Naive thymus-derived CD8-positive, alpha-beta T cell (primary cell): ENCODE results near the gene DHX35. TPM values are rescaled to one million over a fixed set of nuclear protein-coding genes. Genes with fewer than 3 reads are reported as not detected.
"Not testable (repeated sequence)": the region's sequence is repeated elsewhere in the genome, so short reads cannot be mapped to it uniquely, and the experiment has no call there.

ENCODE experiments used
- ATAC-seq, 2 donors: fragments of 150-1000 bp; cut with Tn5 transposase in 1 of 2; sonication (Bioruptor Pico), chemical (Tn5 transposase) in 1 of 2; 1 replicate in 1 of 2; 2 replicates in 1 of 2; pipeline ENCODE4 v1.10.0; 2021; ENCODE audit warnings: mild to moderate bottlenecking in 2 of 2, moderate library complexity in 2 of 2
- POLR2A ChIA-PET: fragments of 350-600 bp; sonication (Branson Sonifier 250); formaldehyde crosslinking; loops from one replicate; lab custom pipeline; 2021; ENCODE audit warnings: antibody characterized with exemption; lab: Charles Lee
- DNase-seq, 10 donors: peaks; one replicate each; pipeline versions ENCODE4 v3.0.0 to v3.0.0-alpha.2; 2020 to 2022
- H3K27ac Mint-ChIP-seq, 10 donors: one replicate each; pipeline ENCODE4 v1.8.0; 2020 to 2022; ENCODE audit warnings: mild to moderate bottlenecking in 10 of 10, mixed read lengths in 10 of 10, moderate library complexity in 4 of 10, inconsistent platforms in 1 of 10
- H3K27me3 Mint-ChIP-seq, 5 donors: one replicate each; pipeline ENCODE4 v1.8.0; 2021 to 2022; ENCODE audit warnings: mixed read lengths in 5 of 5
- H3K36me3 Mint-ChIP-seq, 3 donors: one replicate each; pipeline ENCODE4 v1.8.0; 2020 to 2022; ENCODE audit warnings: mixed read lengths in 3 of 3, mild to moderate bottlenecking in 2 of 3, inconsistent platforms in 1 of 3
- H3K4me1 Mint-ChIP-seq, 4 donors: one replicate each; pipeline ENCODE4 v1.8.0; 2021 to 2022; ENCODE audit warnings: mixed read lengths in 4 of 4
- H3K4me3 Mint-ChIP-seq, 10 donors: one replicate each; pipeline ENCODE4 v1.8.0; 2020 to 2022; ENCODE audit warnings: mild to moderate bottlenecking in 10 of 10, mixed read lengths in 10 of 10, moderate library complexity in 6 of 10, inconsistent platforms in 1 of 10
- H3K9me3 Mint-ChIP-seq, 9 donors: one replicate each; pipeline ENCODE4 v1.8.0; 2020 to 2022; ENCODE audit warnings: mixed read lengths in 9 of 9, mild to moderate bottlenecking in 3 of 9, inconsistent platforms in 1 of 9, moderate library complexity in 1 of 9
- polyA plus RNA-seq, 3 donors: library from polyadenylated mRNA; unstranded; fragments of 300-500 nt; fragmentation: Illumina TruSeq; gene quantifications; one replicate each; pipeline ENCODE4 v1.2.3, GENCODE V29; 2021
- total RNA-seq, 8 experiments: library from RNA in 2 of 8; stranded (reverse) in 2 of 8; gene quantifications; one replicate each; pipeline ENCODE4 v1.2.3 and lab custom pipeline; 2021 to 2026

The DHX35 gene
- total and polyA plus RNA-seq, 5 experiments from 2014 or later = 5.4 to 12.5 (median 7.5) TPM

GRCh38 chr20:38946836-38947235 lies 15.3 kb upstream of the DHX35 start:
- Mint-ChIP-seq H3K27ac (no peak overlapping the region), H3K36me3 (peaks cover 0 to 10% (median 1%) of the 10 kb centered on the region in 3 donors), H3K4me3 (no peak overlapping the region), H3K27me3 (no peaks in the 10 kb centered on the region), H3K9me3 (no peaks in the 10 kb centered on the region), H3K4me1 (no peaks in the 10 kb centered on the region)
- POLR2A ChIA-PET = no interaction called here
- DNase-seq (no peak), ATAC-seq (no peak)

DNA sequence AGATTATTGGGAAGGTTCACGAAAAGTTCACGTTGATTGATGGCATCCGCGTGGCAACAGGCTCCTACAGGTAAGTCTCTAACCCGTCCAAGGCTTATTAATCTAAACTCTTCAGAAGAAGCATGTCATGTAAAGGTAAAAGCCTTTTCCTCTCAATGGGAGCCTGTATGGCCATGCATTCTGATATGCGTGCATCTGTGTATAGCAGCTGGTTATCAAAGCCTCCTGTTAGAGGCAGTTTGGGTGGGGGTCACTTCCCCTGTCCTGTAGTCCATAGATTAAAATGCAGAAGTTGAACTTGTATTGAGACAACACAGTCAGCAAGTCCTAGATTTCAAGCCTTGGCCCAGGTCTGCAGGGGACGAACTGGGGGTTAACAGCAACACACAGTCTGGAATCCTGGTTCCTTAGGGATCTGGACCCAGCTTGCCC lies 14.2 kb upstream of the DHX35 start:
- peaks cover 0 to 7% (median 1%) of the 10 kb centered on the region in 3 donors for H3K36me3 Mint-ChIP-seq
- H3K27me3 Mint-ChIP-seq = no peaks in the 10 kb centered on the region
- H3K9me3 Mint-ChIP-seq = no peaks in the 10 kb centered on the region
- H3K27ac Mint-ChIP-seq = no peak overlapping the region
- no peak for DNase-seq
- H3K4me1 Mint-ChIP-seq = no peaks in the 10 kb centered on the region
- POLR2A ChIA-PET = no interaction called here
- ATAC-seq = no peak
- no peak overlapping the region for H3K4me3 Mint-ChIP-seq

GRCh38 chr20:38950254-38950653 lies 11.9 kb upstream of the DHX35 start:
- ATAC-seq (no peak), DNase-seq (no peak)
- no peaks in the 10 kb centered on the region for H3K4me1 Mint-ChIP-seq
- no peaks in the 10 kb centered on the region for H3K9me3 Mint-ChIP-seq
- POLR2A ChIA-PET = no interaction called here
- H3K36me3 Mint-ChIP-seq = peaks cover 0 to 4% (median 1%) of the 10 kb centered on the region in 3 donors
- no peak overlapping the region for H3K4me3 Mint-ChIP-seq
- H3K27me3 Mint-ChIP-seq = no peaks in the 10 kb centered on the region
- no peak overlapping the region for H3K27ac Mint-ChIP-seq

DNA sequence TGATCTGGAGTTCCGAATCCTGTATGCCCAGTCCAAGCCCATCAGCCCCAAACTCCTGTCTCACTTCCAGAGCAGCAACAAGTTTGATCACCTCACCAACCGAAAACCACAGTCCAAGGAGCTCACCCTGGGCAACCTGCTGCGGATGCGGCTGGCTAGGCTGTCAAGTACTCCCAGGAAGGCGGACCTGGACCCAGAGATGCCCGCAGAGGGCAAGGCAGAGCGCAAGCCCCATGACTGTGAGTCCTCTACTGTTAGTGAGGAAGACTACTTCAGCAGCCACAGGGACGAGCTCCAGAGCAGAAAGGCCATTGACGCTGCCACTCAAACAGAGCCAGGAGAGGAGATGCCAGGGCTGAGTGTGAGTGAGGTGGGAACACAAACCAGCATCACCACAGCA lies 10.5 kb upstream of the DHX35 start:
- POLR2A ChIA-PET = no interaction called here

GRCh38 chr20:38952153-38952552 lies 10.0 kb upstream of the DHX35 start:
- peak overlapping the region in 1 of 10 donors; percentile 72 for H3K27ac Mint-ChIP-seq
- no peaks in the 10 kb centered on the region for H3K9me3 Mint-ChIP-seq

More for the DNA sequence above, 10.5 kb upstream of the DHX35 start:
- Mint-ChIP-seq H3K36me3 (peaks cover 0 to 4% (median 1%) of the 10 kb centered on the region in 3 donors), H3K4me3 (no peak overlapping the region), H3K27ac (no peak overlapping the region), H3K27me3 (no peaks in the 10 kb centered on the region), H3K9me3 (no peaks in the 10 kb centered on the region), H3K4me1 (no peaks in the 10 kb centered on the region)
- ATAC-seq (no peak), DNase-seq (no peak)

DNA sequence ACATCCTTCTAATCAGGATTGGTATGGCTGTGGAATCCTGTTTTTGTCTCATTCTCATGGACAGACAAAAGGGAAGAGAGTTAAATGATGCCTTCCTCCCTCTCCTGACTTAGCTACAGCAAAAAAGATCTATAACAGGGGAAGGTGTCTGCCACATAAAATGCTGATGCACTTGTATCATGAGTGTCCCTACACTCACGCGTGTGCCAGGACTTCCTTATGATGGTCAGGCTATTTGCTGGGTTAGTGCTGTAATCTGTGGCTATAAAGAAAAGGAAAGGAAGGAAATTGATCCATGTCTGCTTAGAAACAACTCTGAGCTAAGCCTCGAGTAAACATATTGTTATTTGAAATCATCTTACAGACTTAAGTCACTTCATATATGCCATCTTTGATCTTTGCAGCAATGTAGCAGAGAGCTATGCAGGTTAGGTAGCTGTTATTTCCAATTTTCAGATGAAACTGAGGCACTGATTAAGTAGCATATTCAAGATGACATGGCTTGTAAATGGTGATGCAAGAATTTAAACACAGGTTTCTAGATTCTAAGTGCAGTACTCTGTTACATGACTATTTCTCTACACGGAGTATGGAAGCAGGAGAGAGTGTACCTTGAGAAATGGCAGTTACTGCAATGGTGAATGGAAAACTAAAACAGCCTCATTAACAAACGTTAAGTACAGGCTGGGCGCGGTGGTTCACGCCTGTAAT lies 8.4 kb upstream of the DHX35 start:
- no peaks in the 10 kb centered on the region for H3K4me1 Mint-ChIP-seq
- POLR2A ChIA-PET = no interaction called here
- no peak for DNase-seq
- no peaks in the 10 kb centered on the region for H3K27me3 Mint-ChIP-seq
- H3K4me3 Mint-ChIP-seq = no peak overlapping the region
- peak overlapping the region in 1 of 10 donors; percentile 2 for H3K27ac Mint-ChIP-seq
- H3K9me3 Mint-ChIP-seq = no peaks in the 10 kb centered on the region
- no peak for ATAC-seq
- peaks cover 0 to 4% (median 1%) of the 10 kb centered on the region in 3 donors for H3K36me3 Mint-ChIP-seq

More at GRCh38 chr20:38952153-38952552, 10.0 kb upstream of the DHX35 start:
- ATAC-seq = no peak
- DNase-seq = no peak
- peaks cover 0 to 4% (median 1%) of the 10 kb centered on the region in 3 donors for H3K36me3 Mint-ChIP-seq
- H3K4me3 Mint-ChIP-seq = no peak overlapping the region
- no peaks in the 10 kb centered on the region for H3K4me1 Mint-ChIP-seq
- H3K27me3 Mint-ChIP-seq = no peaks in the 10 kb centered on the region
- POLR2A ChIA-PET = no interaction called here

GRCh38 chr20:38957235-38957876 lies 4.8 kb upstream of the DHX35 start:
- Mint-ChIP-seq H3K27me3 (no peaks in the 10 kb centered on the region), H3K9me3 (no peaks in the 10 kb centered on the region), H3K4me1 (peaks cover 8 to 11% (median 10%) of the 10 kb centered on the region in 4 donors), H3K27ac (no peak overlapping the region), H3K4me3 (no peak overlapping the region), H3K36me3 (no peaks in the 10 kb centered on the region)
- no peak for ATAC-seq
- DNase-seq = no peak
- POLR2A ChIA-PET = no interaction called here

DNA sequence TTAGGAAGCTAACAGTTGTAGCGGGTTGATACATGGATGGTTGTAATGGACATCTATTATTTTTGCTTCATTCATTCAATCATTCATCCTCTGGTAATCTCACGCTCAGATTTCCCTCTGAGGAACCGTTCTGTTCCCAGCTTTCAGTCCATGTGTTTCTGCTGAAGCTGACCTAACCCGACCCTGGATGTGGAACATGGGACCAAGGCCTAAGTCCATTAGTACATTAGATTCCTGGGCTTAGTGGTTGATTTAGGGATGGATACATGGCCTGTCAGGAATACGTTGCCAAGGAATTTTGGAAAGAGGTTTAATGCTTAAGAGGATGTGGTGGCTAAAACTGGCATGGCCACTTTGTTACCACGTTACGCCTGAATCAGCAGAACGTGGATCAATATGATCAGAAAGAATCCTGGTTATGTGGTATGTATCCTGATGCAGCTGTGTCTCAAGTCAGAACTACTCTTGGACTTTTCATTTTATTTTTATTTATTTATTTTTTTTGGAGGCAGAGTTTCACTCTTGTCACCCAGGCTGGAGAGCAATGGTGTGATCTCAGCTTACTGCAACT lies 4.1 kb upstream of the DHX35 start:
- DNase-seq (no peak), ATAC-seq (no peak)
- H3K4me3 Mint-ChIP-seq = no peak overlapping the region
- H3K9me3 Mint-ChIP-seq = no peaks in the 10 kb centered on the region
- H3K4me1 Mint-ChIP-seq = peaks cover 11 to 16% (median 13%) of the 10 kb centered on the region in 4 donors
- POLR2A ChIA-PET = no interaction called here
- no peak overlapping the region for H3K27ac Mint-ChIP-seq
- H3K36me3 Mint-ChIP-seq = no peaks in the 10 kb centered on the region
- H3K27me3 Mint-ChIP-seq = no peaks in the 10 kb centered on the region

DNA sequence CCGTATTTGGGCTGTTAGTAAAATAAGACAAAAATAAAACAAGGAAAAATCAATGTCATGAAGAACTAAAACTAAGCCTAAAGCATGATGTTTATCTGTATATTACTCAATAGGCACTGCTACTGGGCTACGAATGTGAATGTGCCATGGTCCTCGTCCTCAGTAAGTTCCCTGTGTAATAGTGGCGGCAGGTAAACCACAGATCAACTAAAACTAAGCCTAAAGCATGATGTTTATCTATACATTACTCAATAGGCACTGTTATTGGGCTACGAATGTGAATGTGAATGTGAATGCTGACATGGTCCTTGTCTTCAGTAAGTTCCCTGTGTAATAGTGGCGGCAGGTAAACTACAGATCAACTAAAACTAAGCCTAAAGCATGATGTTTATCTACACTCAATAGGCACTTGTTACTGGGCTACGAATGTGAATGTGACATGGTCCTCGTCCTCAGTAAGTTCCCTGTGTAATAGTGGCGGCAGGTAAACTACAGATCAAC lies 1.9 kb upstream of the DHX35 start:
- peaks cover 11 to 32% (median 26%) of the 10 kb centered on the region in 4 donors for H3K4me1 Mint-ChIP-seq
- H3K27me3 Mint-ChIP-seq, ATAC-seq, POLR2A ChIA-PET, DNase-seq, H3K36me3 Mint-ChIP-seq, H3K9me3 Mint-ChIP-seq, H3K4me3 Mint-ChIP-seq, H3K27ac Mint-ChIP-seq: not testable (repeated sequence)

GRCh38 chr20:38961530-38962043 lies 557 bp upstream of the DHX35 start:
- Mint-ChIP-seq H3K36me3 (peaks cover 0 to 13% (median 2%) of the 10 kb centered on the region in 3 donors), H3K4me1 (peaks cover 18 to 37% (median 27%) of the 10 kb centered on the region in 4 donors), H3K27me3 (no peaks in the 10 kb centered on the region), H3K4me3 (peak overlapping the region; percentile 89 to 98 (median 96)), H3K9me3 (no peaks in the 10 kb centered on the region), H3K27ac (peak overlapping the region; percentile 89 to 98 (median 96))
- POLR2A ChIA-PET = interaction anchor here (0.8 to 2.5 kb wide), 8 partner anchors 35 to 171 kb away, joined by 3 to 17 read pairs (median 5); partner anchors contain the start of genes FAM83D and PPP1R16B
- no peak for DNase-seq
- ATAC-seq = no peak

GRCh38 chr20:38962928-38963401 lies 821 bp downstream of the DHX35 start:
- ATAC-seq (no peak), DNase-seq (no peak)
- peaks cover 0 to 18% (median 2%) of the 10 kb centered on the region in 3 donors for H3K36me3 Mint-ChIP-seq
- peaks cover 19 to 45% (median 28%) of the 10 kb centered on the region in 4 donors for H3K4me1 Mint-ChIP-seq
- no peaks in the 10 kb centered on the region for H3K9me3 Mint-ChIP-seq
- H3K27me3 Mint-ChIP-seq = no peaks in the 10 kb centered on the region
- peak overlapping the region; percentile 87 to 98 (median 92) for H3K27ac Mint-ChIP-seq
- peak overlapping the region; percentile 89 to 98 (median 96) for H3K4me3 Mint-ChIP-seq
- POLR2A ChIA-PET = interaction anchor here (1.0 to 2.5 kb wide), 6 partner anchors 36 to 491 kb away, joined by 3 to 17 read pairs (median 6); partner anchors contain the start of genes FAM83D, PPP1R16B and RALGAPB

DNA sequence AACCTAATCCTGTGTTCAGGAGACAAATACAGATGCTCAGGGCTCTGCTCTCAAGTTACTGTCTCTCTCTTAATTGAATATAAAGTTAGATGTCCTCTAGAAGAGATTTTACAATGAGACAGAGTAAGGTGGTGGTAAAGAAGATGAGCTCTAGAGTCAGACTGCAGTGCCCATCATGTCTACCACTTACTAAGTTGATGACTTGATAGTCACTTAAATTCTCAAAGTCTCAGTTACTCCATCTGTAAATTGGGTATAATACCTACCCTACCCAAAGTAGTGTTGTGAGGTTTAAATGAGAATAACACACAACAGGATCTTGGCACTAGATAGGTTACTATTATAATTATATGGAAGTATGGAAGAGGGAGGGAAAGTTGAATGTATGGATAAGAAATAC lies 1.6 kb downstream of the DHX35 start:
- H3K27me3 Mint-ChIP-seq = no peaks in the 10 kb centered on the region
- no peaks in the 10 kb centered on the region for H3K9me3 Mint-ChIP-seq
- no peak for ATAC-seq
- POLR2A ChIA-PET = interaction anchor here (2.0 to 2.5 kb wide), 2 partner anchors 37 to 89 kb away, joined by 7 to 17 read pairs; partner anchors contain the start of gene FAM83D
- H3K4me1 Mint-ChIP-seq = peaks cover 19 to 45% (median 29%) of the 10 kb centered on the region in 4 donors
- H3K27ac Mint-ChIP-seq = no peak overlapping the region
- H3K36me3 Mint-ChIP-seq = peaks cover 0 to 23% (median 2%) of the 10 kb centered on the region in 3 donors
- no peak for DNase-seq
- H3K4me3 Mint-ChIP-seq = peak overlapping the region in 2 of 10 donors; percentile 11 to 34
